HepG2 (cell line): ENCODE measurements around the gene CATSPERD. TPM values are rescaled to one million over a fixed set of nuclear protein-coding genes. Genes with fewer than 3 reads are reported as not detected.

Source experiments
- DDIT3 ChIP-seq: sonication (generic); formaldehyde crosslinking; IDR thresholded peaks from 2 replicates; pipeline ENCODE4 v1.4.0; 2020; ENCODE audit warnings: mild to moderate bottlenecking, missing genetic modification reagents
- FOXJ3 ChIP-seq: sonication (generic); formaldehyde crosslinking; IDR thresholded peaks from 2 replicates; pipeline ENCODE4 v1.4.0; 2020; ENCODE audit warnings: missing genetic modification reagents, mild to moderate bottlenecking, borderline replicate concordance
- KLF13 ChIP-seq: sonication (generic); formaldehyde crosslinking; IDR thresholded peaks from 2 replicates; pipeline ENCODE4 v1.4.0; 2020; ENCODE audit warnings: mild to moderate bottlenecking, missing genetic modification reagents
- KLF15 ChIP-seq: sonication (generic); formaldehyde crosslinking; IDR thresholded peaks from 2 replicates; pipeline ENCODE4 v1.8.1; 2023; ENCODE audit warnings: borderline replicate concordance, mild to moderate bottlenecking, inconsistent platforms, missing genetic modification reagents, mixed read lengths
- MAX ChIP-seq: IDR thresholded peaks from 2 replicates; pipeline ENCODE4 v1.6.1; 2012; ENCODE audit warnings: inconsistent platforms
- NR2F2 ChIP-seq: IDR thresholded peaks from 2 replicates; pipeline ENCODE4 v1.6.1; 2012; ENCODE audit warnings: low read depth, inconsistent platforms, borderline replicate concordance
- POGZ ChIP-seq: sonication (generic); formaldehyde crosslinking; IDR thresholded peaks from 2 replicates; pipeline ENCODE4 v1.4.0; 2020; ENCODE audit warnings: mild to moderate bottlenecking, missing genetic modification reagents
- RORA ChIP-seq: sonication (generic); formaldehyde crosslinking; IDR thresholded peaks from 2 replicates; pipeline ENCODE4 v1.5.0; 2020; ENCODE audit warnings: mild to moderate bottlenecking, missing genetic modification reagents, moderate library complexity
- SIN3A ChIP-seq: IDR thresholded peaks from 2 replicates; pipeline ENCODE4 v1.6.1; 2011; ENCODE audit warnings: low read depth, mild to moderate bottlenecking, control low read depth, low read length, borderline replicate concordance
- SMAD3 ChIP-seq: sonication (generic); formaldehyde crosslinking; IDR thresholded peaks from 2 replicates; pipeline ENCODE4 v1.4.0; 2020; ENCODE audit warnings: missing genetic modification reagents
- SYNCRIP ChIP-seq: fragments of 200-400 bp; formaldehyde crosslinking; IDR thresholded peaks from 2 replicates; pipeline ENCODE4 v1.6.1; 2018; ENCODE audit warnings: mild to moderate bottlenecking, low read depth, low read length; ENCODE audit not compliant: insufficient read depth
- TEAD3 ChIP-seq: optimal IDR thresholded peaks from 2 replicates; pipeline ENCODE3; 2016; ENCODE audit warnings: borderline replicate concordance
- TSC22D2 ChIP-seq: sonication (generic); formaldehyde crosslinking; IDR thresholded peaks from 2 replicates; pipeline ENCODE4 v1.5.1; 2020; ENCODE audit warnings: missing genetic modification reagents, mild to moderate bottlenecking, borderline replicate concordance
- ZNF20 ChIP-seq: sonication (generic); formaldehyde crosslinking; IDR thresholded peaks from 2 replicates; pipeline ENCODE4 v1.4.0; 2020; ENCODE audit warnings: mild to moderate bottlenecking, moderate library complexity, missing genetic modification reagents
- ZNF253 ChIP-seq: sonication (generic); formaldehyde crosslinking; IDR thresholded peaks from 2 replicates; pipeline ENCODE4 v1.8.0; 2022; ENCODE audit warnings: mild to moderate bottlenecking, missing genetic modification reagents, borderline replicate concordance
- ZNF382 ChIP-seq: sonication (generic); formaldehyde crosslinking; IDR thresholded peaks from 2 replicates; pipeline ENCODE4 v1.5.0; 2020; ENCODE audit warnings: missing genetic modification reagents, mild to moderate bottlenecking, borderline replicate concordance
- ZNF605 ChIP-seq: sonication (generic); formaldehyde crosslinking; IDR thresholded peaks from 2 replicates; pipeline ENCODE4 v1.8.0; 2022; ENCODE audit warnings: mild to moderate bottlenecking, missing genetic modification reagents
- polyA plus RNA-seq, 8 experiments: library from polyadenylated mRNA; depleted of rRNA in 3 of 8; stranded (reverse) in 7 of 8; unstranded in 1 of 8; fragments of >200 nt; fragmentation: Illumina TruSeq in 4 of 8; extraction: Trizol in 4 of 8; gene quantifications; 2 replicates each; pipeline versions ENCODE4 v1.2.1 to v1.2.3, GENCODE V29; 2011 to 2016; ENCODE audit warnings: low read depth in 4 of 8, missing spikeins in 1 of 8, mixed read lengths in 1 of 8; ENCODE audit not compliant: insufficient read depth in 1 of 8
- total RNA-seq, 5 experiments: library from RNA; depleted of rRNA; stranded (reverse); fragments of >200 nt; fragmentation: Illumina TruSeq; extraction: Trizol; gene quantifications; 2 replicates each; pipeline ENCODE4 v1.2.3, GENCODE V29; 2016; ENCODE audit warnings: low read depth in 1 of 5
- TF ChIP-seq, protein P1 (sequence below): sonication (generic); formaldehyde crosslinking; conservative IDR thresholded peaks from 2 replicates; pipeline ENCODE4 v1.8.1; 2023; ENCODE audit warnings: missing genetic modification reagents
- TF ChIP-seq, protein P2 (sequence below): sonication (generic); formaldehyde crosslinking; IDR thresholded peaks from 2 replicates; pipeline ENCODE4 v1.5.0; 2020; ENCODE audit warnings: mild to moderate bottlenecking, missing genetic modification reagents
- TF ChIP-seq, protein P3 (sequence below): IDR thresholded peaks from 2 replicates; pipeline ENCODE4 v1.6.1; 2018; ENCODE audit warnings: missing genetic modification reagents
- TF ChIP-seq, protein P4 (sequence below), 2 experiments: sonication (generic) in 1 of 2; formaldehyde crosslinking in 1 of 2; IDR thresholded peaks; 2 replicates each; pipeline versions ENCODE4 v1.4.0 to v1.6.1; 2018 to 2020; ENCODE audit warnings: missing genetic modification reagents in 2 of 2, borderline replicate concordance in 1 of 2, low read depth in 1 of 2, mild to moderate bottlenecking in 1 of 2, missing biosample characterization in 1 of 2

The CATSPERD gene
- total and polyA plus RNA-seq, 2 of the 13 experiments (the other 11 are each of a cell fraction or from before 2014, with no cell fraction given): 0.04 TPM; not detected in 1

DNA sequence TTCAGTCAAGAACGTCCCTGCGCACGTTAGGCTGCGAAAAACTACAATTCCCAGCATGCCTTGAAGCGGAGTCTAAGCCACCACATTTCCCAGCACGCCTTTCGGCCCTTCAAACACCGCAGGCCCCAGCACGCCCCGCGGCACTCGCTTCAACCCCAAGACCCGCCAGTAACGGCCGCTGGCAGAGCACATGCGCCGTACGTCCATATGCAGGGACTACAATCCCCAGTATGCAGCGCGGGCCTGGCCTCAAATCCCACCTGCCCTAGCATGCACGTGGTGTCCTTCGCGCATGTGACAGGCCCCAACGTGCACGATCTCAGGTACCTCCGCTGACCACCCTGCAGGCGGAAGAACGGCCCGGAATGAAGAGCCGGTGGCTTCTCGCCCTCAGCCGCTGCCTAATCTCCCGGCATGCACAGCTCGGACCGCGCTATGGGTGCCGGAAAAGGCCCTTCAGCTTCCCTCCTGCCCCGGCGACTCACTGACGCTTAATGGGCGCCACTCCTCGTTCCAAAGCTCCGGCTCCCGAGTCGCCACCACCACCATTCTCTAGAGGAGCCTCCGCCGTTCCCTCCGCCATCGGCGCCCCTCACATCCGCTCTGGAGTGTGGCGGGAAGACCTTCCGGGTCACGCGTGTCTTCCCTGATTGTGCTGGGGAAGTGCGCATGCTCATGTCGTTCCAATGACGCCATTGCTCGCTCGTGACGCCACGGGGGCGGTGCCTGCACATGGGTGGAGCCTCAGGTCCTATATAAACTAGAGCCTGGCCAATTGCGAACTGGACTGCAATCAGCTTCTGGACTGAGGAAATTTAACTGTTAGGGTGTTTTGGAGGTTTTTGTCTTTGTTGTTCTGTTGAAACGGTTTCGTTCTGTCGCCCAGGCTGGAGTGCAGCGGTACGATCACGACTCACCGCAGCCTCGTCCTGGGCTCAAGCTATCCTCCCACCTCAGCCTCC lies 70.4 kb downstream of the CATSPERD start, which contains the start of gene DUS3L (continued):
- TF ChIP-seq, protein P1, sequence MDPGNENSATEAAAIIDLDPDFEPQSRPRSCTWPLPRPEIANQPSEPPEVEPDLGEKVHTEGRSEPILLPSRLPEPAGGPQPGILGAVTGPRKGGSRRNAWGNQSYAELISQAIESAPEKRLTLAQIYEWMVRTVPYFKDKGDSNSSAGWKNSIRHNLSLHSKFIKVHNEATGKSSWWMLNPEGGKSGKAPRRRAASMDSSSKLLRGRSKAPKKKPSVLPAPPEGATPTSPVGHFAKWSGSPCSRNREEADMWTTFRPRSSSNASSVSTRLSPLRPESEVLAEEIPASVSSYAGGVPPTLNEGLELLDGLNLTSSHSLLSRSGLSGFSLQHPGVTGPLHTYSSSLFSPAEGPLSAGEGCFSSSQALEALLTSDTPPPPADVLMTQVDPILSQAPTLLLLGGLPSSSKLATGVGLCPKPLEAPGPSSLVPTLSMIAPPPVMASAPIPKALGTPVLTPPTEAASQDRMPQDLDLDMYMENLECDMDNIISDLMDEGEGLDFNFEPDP (CRISPR knock-in tag): no peak
- TF ChIP-seq, protein P2, sequence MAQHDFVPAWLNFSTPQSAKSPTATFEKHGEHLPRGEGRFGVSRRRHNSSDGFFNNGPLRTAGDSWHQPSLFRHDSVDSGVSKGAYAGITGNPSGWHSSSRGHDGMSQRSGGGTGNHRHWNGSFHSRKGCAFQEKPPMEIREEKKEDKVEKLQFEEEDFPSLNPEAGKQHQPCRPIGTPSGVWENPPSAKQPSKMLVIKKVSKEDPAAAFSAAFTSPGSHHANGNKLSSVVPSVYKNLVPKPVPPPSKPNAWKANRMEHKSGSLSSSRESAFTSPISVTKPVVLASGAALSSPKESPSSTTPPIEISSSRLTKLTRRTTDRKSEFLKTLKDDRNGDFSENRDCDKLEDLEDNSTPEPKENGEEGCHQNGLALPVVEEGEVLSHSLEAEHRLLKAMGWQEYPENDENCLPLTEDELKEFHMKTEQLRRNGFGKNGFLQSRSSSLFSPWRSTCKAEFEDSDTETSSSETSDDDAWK (CRISPR knock-in tag): no peak
- TF ChIP-seq ZNF253 (peak; percentile 72; the same call in 1 of the 2 replicates), ZNF605 (CRISPR knock-in tag) (peak; percentile 77), MAX (peak; percentile 100), SMAD3 (CRISPR knock-in tag) (no peak; the same call in 1 of the 2 replicates), SIN3A (peak; percentile 82; the same call in 1 of the 2 replicates), FOXJ3 (CRISPR knock-in tag) (no peak), KLF13 (CRISPR knock-in tag) (0 out of 2 replicates have a peak, but pooled peaks have one; percentile 86), POGZ (CRISPR knock-in tag) (peak; percentile 50; the same call in 1 of the 2 replicates), TEAD3 (peak; percentile 72), NR2F2 (no peak), RORA (CRISPR knock-in tag) (no peak), TSC22D2 (CRISPR knock-in tag) (no peak; the same call in 1 of the 2 replicates), ZNF382 (no peak), KLF15 (CRISPR knock-in tag) (no peak), SYNCRIP (no peak), ZNF20 (CRISPR knock-in tag) (no peak), DDIT3 (CRISPR knock-in tag) (0 out of 2 replicates have a peak, but pooled peaks have one; percentile 63)
- TF ChIP-seq, protein P3, sequence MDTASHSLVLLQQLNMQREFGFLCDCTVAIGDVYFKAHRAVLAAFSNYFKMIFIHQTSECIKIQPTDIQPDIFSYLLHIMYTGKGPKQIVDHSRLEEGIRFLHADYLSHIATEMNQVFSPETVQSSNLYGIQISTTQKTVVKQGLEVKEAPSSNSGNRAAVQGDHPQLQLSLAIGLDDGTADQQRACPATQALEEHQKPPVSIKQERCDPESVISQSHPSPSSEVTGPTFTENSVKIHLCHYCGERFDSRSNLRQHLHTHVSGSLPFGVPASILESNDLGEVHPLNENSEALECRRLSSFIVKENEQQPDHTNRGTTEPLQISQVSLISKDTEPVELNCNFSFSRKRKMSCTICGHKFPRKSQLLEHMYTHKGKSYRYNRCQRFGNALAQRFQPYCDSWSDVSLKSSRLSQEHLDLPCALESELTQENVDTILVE (CRISPR knock-in tag): peak; percentile 67; the same call in 1 of the 2 replicates
- TF ChIP-seq, protein P4, sequence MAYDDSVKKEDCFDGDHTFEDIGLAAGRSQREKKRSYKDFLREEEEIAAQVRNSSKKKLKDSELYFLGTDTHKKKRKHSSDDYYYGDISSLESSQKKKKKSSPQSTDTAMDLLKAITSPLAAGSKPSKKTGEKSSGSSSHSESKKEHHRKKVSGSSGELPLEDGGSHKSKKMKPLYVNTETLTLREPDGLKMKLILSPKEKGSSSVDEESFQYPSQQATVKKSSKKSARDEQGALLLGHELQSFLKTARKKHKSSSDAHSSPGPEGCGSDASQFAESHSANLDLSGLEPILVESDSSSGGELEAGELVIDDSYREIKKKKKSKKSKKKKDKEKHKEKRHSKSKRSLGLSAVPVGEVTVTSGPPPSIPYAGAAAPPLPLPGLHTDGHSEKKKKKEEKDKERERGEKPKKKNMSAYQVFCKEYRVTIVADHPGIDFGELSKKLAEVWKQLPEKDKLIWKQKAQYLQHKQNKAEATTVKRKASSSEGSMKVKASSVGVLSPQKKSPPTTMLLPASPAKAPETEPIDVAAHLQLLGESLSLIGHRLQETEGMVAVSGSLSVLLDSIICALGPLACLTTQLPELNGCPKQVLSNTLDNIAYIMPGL (CRISPR knock-in tag; IDR thresholded peaks at IDR 0.05; ENCODE audit: borderline replicate concordance in 1 of 2, low read depth in 1 of 2): peak; percentile 72 to 77; a peak in 3 of 4 replicates
